ENCODE measurements around the gene STT3B. TPM values are rescaled to one million over a fixed set of nuclear protein-coding genes. Genes with fewer than 3 reads are reported as not detected.

Gene STT3B
- total and polyA plus RNA-seq, 8 donors, result 127 to 176 (median 160) TPM

GRCh38 chr3:31515486-31516284 is 17.0 kb upstream of the STT3B start:
- Histone ChIP-seq H3K27me3 (no peaks in the 10 kb centered on the region), H3K27ac (no peak overlapping the region), H3K36me3 (no peaks in the 10 kb centered on the region), H3K4me1 (no peaks in the 10 kb centered on the region), H3K4me3 (no peak overlapping the region), H3K9me3 (no peaks in the 10 kb centered on the region)
- DNase-seq, result no peak
- intact Hi-C loops (cut with DNase I), result no loop called here
- TF ChIP-seq CTCF (IDR thresholded peaks at IDR 0.05), result no peak
- ATAC-seq, result no peak

- ATAC-seq, result no peak
- TF ChIP-seq CTCF (IDR thresholded peaks at IDR 0.05), result no peak
- H3K9me3 ChIP-seq, result no peaks in the 10 kb centered on the region
- H3K27ac ChIP-seq, result no peak overlapping the region
- H3K27me3 ChIP-seq, result no peaks in the 10 kb centered on the region
- H3K36me3 ChIP-seq, result no peaks in the 10 kb centered on the region
- intact Hi-C loops (cut with DNase I), result no loop called here
- H3K4me3 ChIP-seq, result no peak overlapping the region
- peaks cover 0 to 3% of the 10 kb centered on the region in 2 donors for H3K4me1 ChIP-seq
- no peak for DNase-seq
Measured at GRCh38 chr3:31516757-31517156, 16.0 kb upstream of the STT3B start.

DNA sequence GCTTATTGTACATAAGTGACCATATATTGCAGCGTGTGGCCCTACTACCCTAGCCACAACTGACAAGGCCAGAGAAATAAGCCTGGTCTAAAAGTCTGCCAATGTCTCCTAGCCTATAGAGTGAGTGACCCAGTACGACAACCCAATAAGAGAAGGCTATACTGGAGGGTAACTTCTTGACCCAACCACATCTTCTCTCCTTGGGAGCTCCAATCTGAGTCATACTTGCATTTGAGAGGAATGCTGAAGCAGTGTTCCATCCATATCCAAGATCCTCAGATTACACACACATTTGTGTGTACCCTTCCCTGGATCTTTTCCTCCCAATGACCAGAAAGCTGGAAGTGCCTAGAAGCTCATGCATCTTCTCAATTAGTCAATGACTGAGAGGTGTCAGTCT is 11.3 kb upstream of the STT3B start:
- Histone ChIP-seq H3K27me3 (no peaks in the 10 kb centered on the region), H3K27ac (no peak overlapping the region), H3K4me3 (no peak overlapping the region), H3K9me3 (no peaks in the 10 kb centered on the region), H3K36me3 (no peaks in the 10 kb centered on the region), H3K4me1 (peaks cover 0 to 6% of the 10 kb centered on the region in 2 donors)
- no peak for DNase-seq
- intact Hi-C loops (cut with DNase I), result no loop called here
- ATAC-seq, result no peak
- TF ChIP-seq CTCF (IDR thresholded peaks at IDR 0.05), result no peak

DNA sequence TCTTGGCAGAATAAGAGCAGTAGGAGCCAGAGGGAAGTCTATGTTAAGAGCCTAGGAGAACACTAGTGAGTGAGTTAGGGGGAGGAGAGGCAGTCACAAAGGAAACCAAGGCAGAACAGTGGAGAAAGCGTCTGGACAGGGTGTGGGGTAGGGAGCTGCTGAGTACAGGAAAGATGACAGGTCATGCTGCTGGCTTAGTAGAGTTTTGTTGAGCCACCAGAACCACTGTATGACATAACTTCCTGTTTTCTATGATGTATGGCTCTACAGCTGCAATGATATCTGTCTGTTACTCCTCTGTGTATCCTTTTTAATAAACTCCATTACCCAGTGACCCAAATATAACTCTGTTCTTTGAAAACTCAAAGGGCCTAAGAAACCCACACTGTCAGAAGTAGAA is 10.6 kb upstream of the STT3B start:
- no peak overlapping the region for H3K27ac ChIP-seq
- H3K4me3 ChIP-seq, result no peak overlapping the region
- DNase-seq (no peak), ATAC-seq (peak; percentile 79)
- no peaks in the 10 kb centered on the region for H3K36me3 ChIP-seq
- no peaks in the 10 kb centered on the region for H3K9me3 ChIP-seq
- intact Hi-C loops (cut with DNase I), result no loop called here
- no peak for TF ChIP-seq CTCF (IDR thresholded peaks at IDR 0.05)
- no peaks in the 10 kb centered on the region for H3K27me3 ChIP-seq
- peaks cover 0 to 6% of the 10 kb centered on the region in 2 donors for H3K4me1 ChIP-seq

DNA sequence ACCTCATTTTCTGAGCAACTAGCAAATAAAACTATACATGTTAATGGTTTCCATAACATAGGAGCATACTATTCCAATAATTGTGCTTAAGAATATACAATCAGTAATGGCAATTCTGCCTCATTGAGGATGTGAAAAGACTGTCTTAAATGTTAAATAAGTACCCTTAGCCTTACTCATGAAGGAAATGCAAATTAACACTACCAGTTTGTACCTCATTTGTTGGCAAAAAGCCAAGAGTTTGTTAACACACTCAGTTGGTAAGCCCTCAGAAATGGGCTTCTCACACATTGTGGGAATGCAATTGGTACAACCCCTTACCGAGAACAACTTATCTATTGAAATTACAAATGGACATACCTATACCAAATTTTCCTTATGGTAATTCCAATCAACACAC is 9.2 kb upstream of the STT3B start:
- Histone ChIP-seq H3K4me1 (peaks cover 0 to 6% of the 10 kb centered on the region in 2 donors), H3K27me3 (no peaks in the 10 kb centered on the region), H3K27ac (no peak overlapping the region), H3K9me3 (no peaks in the 10 kb centered on the region), H3K36me3 (no peaks in the 10 kb centered on the region), H3K4me3 (no peak overlapping the region)
- no peak for TF ChIP-seq CTCF (IDR thresholded peaks at IDR 0.05)
- intact Hi-C loops (cut with DNase I), result no loop called here
- DNase-seq (no peak), ATAC-seq (no peak)
